AG04450 (cell line): Measurements from ENCODE around the gene ACSS2. TPM values are rescaled to one million over a fixed set of nuclear protein-coding genes. Genes with fewer than 3 reads are reported as not detected.
A peak's percentile ranks its signal among the peaks of the same experiment; 100 is the strongest.
"Not testable (repeated sequence)": the region's sequence is repeated elsewhere in the genome, so short reads cannot be mapped to it uniquely, and the experiment has no call there.

Experiments used
- CTCF ChIA-PET: fragments of 300-600, 350-600 bp; formaldehyde crosslinking; extraction: SDS; loops from one replicate; lab custom pipeline; 2022; ENCODE audit warnings: antibody characterized with exemption, inconsistent platforms; lab: Charles Lee
- POLR2A ChIA-PET: fragments of 350-600 bp; formaldehyde crosslinking; extraction: SDS; loops from one replicate; lab custom pipeline; 2021; ENCODE audit warnings: antibody characterized with exemption, inconsistent platforms; lab: Yijun Ruan, JAX
- DNase-seq: peaks from one replicate; pipeline ENCODE4 v3.0.0-alpha.2; 2011; ENCODE audit warnings: low read depth, low spot score
- H3K27ac ChIP-seq: one replicate; pipeline ENCODE4 v1.5.1; 2012; ENCODE audit warnings: low read depth, low read length, control low read depth
- H3K27me3 ChIP-seq: one replicate; pipeline ENCODE4 v1.6.0; 2012; ENCODE audit warnings: low read length; ENCODE audit not compliant: control insufficient read depth, insufficient read depth
- H3K4me3 ChIP-seq: 2 replicates; pipeline ENCODE4 v1.5.1; 2011; ENCODE audit warnings: mild to moderate bottlenecking, low read depth, low read length, control low read depth
- H3K9me3 ChIP-seq: 2 replicates; pipeline ENCODE4 v1.5.1; 2012; ENCODE audit warnings: low read length; ENCODE audit not compliant: control insufficient read depth, insufficient read depth
- CTCF ChIP-seq: IDR thresholded peaks from 2 replicates; pipeline ENCODE4 v1.5.1; 2011; ENCODE audit warnings: low read depth, low read length, control low read depth, inconsistent platforms
- polyA plus RNA-seq: library from polyadenylated mRNA; depleted of rRNA; stranded (reverse); fragments of >200 nt; gene quantifications from 2 replicates; pipeline ENCODE4 v1.2.3, GENCODE V29; 2011

Gene ACSS2
- polyA plus RNA-seq, 1 experiment, result 37.3 TPM

- Histone ChIP-seq H3K9me3 (no peaks in the 10 kb centered on the region), H3K27me3 (no peaks in the 10 kb centered on the region), H3K4me3 (peak overlapping the region; percentile 77), H3K27ac (no peak overlapping the region)
- TF ChIP-seq CTCF, result 0 out of 2 replicates have a peak, but pooled peaks have one; percentile 5
- ChIA-PET POLR2A (interaction anchor here (0.6 to 1.6 kb wide), 5 partner anchors 14 to 80 kb away, joined by 3 to 13 read pairs (median 5); partner anchors contain the start of genes GSS and MYH7B), CTCF (interaction anchor here (0.6 to 6.1 kb wide), 11 partner anchors 37 to 332 kb away, joined by 3 to 57 read pairs (median 4); partner anchors contain the start of genes GSS and MYH7B)
- no peak for DNase-seq
These were observed 588 bp upstream of the ACSS2 start for GRCh38 chr20:34875642-34876405.

GRCh38 chr20:34880215-34880850 is 3.9 kb downstream of the ACSS2 start:
- POLR2A ChIA-PET, result interaction anchor here (0.6 to 0.7 kb wide), 3 partner anchors 12 to 335 kb away, joined by 4 to 13 read pairs (median 7); no protein-coding TSS in a partner anchor

GRCh38 chr20:34880971-34881370 is 4.6 kb downstream of the ACSS2 start:
- H3K9me3 ChIP-seq, H3K27me3 ChIP-seq, DNase-seq, H3K4me3 ChIP-seq, H3K27ac ChIP-seq: not testable (repeated sequence)
- ChIA-PET POLR2A (interaction anchor here (0.6 to 0.7 kb wide), 3 partner anchors 12 to 334 kb away, joined by 4 to 13 read pairs (median 7); no protein-coding TSS in a partner anchor), CTCF (interaction anchor here (0.6 to 0.7 kb wide), 2 partner anchors 45 to 131 kb away, joined by 3 to 4 read pairs; no protein-coding TSS in a partner anchor)

More at GRCh38 chr20:34880215-34880850, 3.9 kb downstream of the ACSS2 start:
- H3K9me3 ChIP-seq, result no peaks in the 10 kb centered on the region
- no peaks in the 10 kb centered on the region for H3K27me3 ChIP-seq
- H3K27ac ChIP-seq, result no peak overlapping the region
- no peak for DNase-seq
- no peak overlapping the region for H3K4me3 ChIP-seq
- TF ChIP-seq CTCF, result no peak
- CTCF ChIA-PET, result interaction anchor here (0.6 to 1.3 kb wide), 5 partner anchors 10 to 132 kb away, joined by 3 to 7 read pairs (median 3); no protein-coding TSS in a partner anchor

DNA sequence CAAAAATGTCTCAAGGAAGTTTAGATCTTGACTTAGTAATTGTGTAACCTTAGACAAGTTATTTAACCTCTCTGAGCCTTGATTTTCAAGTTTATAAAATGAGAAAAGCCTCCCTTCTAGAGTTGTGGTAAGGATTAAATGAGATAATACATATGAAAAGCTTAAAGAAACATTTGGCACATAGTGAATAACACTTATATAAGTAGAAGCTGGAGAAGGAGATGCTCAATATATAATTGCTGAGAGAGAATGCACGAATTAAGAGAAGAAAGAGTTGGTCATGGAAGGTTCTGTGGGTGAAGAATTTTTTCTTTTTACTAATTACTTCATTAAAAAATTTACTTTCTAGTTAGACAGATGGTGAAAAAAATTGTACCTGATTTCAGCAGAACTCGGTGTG is 5.3 kb downstream of the ACSS2 start:
- ChIA-PET CTCF (no interaction called here), POLR2A (no interaction called here)
- Histone ChIP-seq H3K27ac (no peak overlapping the region), H3K27me3 (no peaks in the 10 kb centered on the region), H3K9me3 (no peaks in the 10 kb centered on the region), H3K4me3 (no peak overlapping the region)
- TF ChIP-seq CTCF, result no peak
- no peak for DNase-seq

DNA sequence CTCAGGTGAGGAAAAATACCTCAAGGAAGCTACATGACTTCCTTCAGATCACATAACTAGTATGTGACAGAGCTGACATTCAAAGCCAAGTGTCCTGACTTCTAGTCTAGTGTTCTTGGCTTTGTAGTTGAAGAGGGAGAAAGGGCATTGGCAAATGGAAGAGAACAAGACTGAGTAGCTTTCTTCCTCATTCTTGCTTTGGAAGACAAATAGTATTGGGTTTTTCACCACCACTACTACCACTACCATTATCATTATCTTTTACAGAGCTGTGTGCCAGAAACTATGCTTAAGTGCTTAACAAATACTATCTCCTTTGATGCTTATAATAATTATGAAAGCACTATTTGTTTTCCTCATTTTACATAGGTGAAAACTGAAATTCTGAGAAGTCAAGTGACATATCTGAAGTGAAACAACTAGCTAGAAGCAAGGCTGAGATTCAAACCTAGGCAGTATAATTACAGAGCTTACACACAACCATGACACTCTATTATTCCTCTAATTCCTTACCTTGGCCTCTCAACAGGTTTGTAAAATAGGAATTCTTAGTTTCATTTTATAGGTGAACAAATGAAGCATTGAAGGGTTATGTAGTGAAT is 6.8 kb downstream of the ACSS2 start:
- no peaks in the 10 kb centered on the region for H3K27me3 ChIP-seq
- TF ChIP-seq CTCF, result no peak
- ChIA-PET CTCF (interaction anchor here (0.5 kb wide), 1 partner anchor 213 kb away, joined by 4 read pairs; no protein-coding TSS in a partner anchor), POLR2A (no interaction called here)
- no peak overlapping the region for H3K4me3 ChIP-seq
- H3K9me3 ChIP-seq, result no peaks in the 10 kb centered on the region
- H3K27ac ChIP-seq, result no peak overlapping the region
- DNase-seq, result no peak
